NCI-H2029 treated with DMSO at 0.1 percent for 48 hours (cell line): ENCODE measurements around the gene E2F3.

ENCODE experiments used
- DNase-seq: peaks from one replicate; lab custom pipeline; 2025; lab: John Stamatoyannopoulos, UW

E2F3 gene

GRCh38 chr6:20402342-20403069 is 827 bp downstream of the E2F3 start:
- no peak for DNase-seq

- peak; percentile 75 for DNase-seq
Measured at GRCh38 chr6:20403070-20403765, 1.5 kb downstream of the E2F3 start.

DNA sequence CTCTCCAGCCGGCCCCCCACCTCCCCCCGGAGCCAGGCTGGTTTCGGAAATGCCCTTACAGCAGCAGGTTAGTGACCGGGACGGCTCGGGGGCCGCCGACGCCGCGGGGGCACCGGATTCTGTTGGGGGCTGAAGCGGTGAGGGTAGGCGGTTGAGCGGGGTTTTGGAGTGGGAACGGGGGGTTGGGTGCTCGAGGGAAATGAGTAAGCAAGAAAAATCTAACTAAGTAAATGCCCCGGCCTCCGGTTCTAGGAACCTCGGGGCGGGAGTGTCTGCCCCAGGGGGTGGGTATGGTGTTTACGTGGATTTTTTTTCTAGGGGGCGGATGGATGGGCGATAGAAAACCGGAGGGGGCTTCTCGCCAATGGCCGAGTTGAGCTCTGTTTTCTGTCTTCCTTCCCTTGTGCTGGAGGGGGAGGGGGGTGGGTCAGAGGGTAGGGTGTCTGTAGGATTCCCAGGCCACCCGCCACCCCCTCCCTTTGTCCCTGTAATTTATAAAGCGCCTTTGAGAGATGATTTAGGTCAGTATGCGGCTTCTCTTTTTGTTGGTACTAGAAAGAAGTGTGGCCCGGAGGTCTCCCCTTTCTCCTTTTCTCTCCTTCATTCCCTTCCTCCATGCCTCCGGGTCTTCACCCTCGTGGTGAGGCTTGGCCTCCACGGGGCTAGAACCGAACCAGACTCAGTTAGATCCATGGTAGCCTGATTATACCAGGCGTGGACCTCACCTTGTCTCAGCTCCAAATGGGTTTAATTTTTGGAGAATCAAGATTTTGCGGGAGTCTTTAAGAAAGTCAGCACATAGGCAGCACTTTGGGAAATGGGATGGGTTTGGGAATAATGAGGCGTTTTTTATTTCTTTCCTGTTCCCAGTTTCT is 2.3 kb downstream of the E2F3 start:
- no peak for DNase-seq

- peak; percentile 76 for DNase-seq
Measured at GRCh38 chr6:20404641-20405032, 3.0 kb downstream of the E2F3 start.

- no peak for DNase-seq
Measured at GRCh38 chr6:20408851-20409250, 7.2 kb downstream of the E2F3 start.

DNA sequence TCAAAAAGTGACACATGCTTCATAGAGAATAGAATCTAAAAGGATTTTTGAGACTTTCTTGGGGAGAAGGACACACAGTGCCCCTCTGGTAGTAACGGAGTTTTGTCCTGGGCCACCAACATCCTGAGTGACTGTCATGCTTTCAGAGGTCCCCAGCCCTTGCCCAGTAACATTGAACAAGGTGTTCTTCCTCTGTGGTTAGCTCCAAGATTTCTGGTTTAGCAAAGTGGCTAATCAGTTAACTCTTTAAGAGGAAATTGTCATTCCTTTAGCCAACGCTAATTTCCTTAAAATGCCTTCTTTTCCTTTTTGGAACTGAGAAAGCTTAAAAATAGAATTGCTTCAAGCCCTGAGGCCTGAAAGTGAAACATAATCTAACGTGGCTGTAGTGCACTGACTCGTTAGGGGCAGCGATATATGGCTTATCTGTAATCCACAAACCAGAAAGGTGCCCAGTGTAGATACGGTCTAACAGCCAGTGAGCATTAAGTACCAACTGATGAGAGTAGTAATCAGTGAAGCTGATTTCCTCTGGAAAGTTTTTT is 7.8 kb downstream of the E2F3 start:
- DNase-seq: no peak

GRCh38 chr6:20411544-20411943 is 9.9 kb downstream of the E2F3 start:
- DNase-seq: no peak

DNA sequence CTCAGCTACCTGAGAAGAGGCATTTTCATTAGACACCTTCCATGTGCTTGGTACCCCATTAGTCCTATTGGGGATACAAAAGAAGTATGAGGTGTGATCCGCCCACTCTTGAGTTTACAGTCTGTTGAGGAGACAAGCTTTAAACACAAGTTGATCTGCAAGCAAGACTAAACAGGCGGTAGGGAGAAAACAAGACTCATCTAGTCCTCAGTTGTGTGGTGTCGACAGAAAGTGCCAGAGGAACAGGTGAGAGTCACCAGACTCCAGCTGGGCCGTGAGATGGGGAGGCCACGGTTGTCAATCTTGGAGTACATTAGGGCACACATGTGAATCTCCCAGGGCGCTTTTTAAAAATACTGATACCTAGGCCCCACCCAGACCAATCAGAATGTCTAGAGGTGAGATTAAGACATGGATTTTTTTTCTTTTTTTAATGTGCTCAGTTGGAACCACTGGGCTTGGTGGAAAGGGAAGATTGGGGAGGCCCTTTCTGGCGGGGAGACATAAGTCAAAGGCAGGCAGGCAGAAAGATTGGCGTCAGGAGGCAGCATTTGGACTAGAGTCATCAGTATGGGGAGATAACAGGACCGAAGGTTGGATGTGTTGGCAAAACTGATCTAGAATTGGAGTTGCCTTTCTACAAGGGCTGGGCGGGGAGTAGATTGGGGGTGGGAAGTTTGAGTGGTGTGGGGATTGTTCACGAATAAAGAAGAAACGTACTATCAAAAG is 10.4 kb downstream of the E2F3 start:
- DNase-seq: no peak

GRCh38 chr6:20412682-20413073 is 11.0 kb downstream of the E2F3 start:
- DNase-seq: no peak

DNA sequence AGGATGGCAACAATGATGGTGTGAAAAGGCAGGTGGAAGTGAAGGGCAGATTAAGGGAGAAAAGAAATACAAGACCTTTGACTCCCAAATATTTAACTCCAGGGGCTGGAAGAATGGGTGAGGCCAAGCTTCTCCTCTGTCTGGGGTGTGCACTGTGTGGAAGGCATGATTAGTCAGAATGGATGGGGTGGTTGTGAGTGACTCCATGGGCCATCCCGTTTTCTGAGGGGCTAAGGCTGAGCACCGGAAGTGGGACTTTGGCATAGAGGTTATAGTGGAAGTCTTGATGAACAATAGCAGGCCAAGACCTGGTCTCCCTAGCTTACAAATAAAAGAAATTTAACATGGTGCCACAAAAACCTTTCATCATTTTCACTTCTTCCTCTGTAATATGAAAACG is 12.1 kb downstream of the E2F3 start:
- DNase-seq: no peak

DNA sequence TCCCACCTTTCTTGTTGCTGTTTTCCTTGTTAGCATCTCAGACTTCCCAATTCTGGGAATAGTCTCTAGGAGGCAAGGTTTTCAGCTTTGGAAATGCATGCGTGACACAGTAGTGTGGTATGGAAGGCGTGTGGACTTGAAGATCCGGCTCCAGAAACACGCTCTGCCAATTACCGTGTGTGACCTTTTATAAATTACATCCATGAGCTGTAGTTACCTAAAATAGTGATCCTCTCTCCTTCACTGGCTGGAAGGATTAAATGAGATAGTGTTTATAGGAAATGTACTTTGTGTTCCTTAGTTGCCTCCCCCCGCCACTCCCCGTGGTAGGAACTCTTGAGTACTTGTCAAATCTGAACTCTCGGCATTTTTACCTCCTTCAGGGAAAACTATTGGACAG is 13.0 kb downstream of the E2F3 start:
- DNase-seq: no peak

DNA sequence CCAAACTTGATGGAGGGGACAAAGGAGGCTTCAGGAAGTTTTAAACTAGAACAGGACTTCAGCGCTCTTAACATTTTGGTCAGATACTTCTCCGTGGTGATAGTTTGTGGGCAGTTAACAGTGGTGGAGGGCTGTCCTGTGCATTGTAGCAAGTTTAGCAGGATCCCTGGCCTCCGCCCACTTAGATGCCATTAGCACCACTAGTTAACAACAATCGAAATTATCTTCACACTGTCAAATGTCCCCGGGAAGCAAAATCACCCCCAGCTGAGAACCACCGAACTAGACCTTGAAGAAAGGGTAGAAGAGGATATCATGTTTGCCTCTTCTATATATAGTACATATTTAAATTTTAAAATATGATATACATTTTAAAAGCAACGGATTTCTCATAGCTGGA is 13.6 kb downstream of the E2F3 start:
- no peak for DNase-seq

DNA sequence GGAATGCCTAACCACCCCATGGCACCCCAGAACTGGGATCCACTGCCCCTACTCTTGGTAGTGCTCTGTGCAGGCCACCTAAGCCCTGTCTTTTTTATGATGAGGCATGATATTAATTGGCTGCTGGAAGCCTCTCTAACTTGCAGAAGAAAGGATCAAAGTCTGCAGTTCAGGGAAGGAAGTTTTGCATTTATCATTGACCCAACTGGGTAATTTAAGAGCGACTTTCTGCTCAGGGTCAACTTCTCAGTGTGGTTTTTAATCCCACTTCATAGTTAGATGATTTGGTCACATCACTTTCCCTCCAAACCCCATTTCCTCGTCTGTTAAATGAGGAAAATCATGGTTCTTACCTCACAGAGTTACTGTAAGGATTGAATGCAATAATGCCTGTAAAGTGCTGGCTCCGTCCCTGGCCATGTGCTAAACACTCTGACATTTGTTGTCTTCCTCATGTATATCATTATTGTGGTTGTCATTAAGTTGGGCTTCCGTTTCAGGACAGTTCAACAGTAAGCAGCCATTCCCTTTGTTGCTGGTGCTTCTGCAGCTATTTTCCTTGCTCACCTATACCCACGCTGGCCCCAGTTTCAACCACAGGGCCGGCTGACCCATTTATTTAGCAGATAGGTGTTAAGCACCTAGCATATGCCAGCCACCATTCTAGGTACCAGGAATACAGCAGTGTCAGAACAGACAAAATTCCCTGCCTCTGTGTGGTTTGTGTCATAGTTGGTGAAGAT is 14.2 kb downstream of the E2F3 start:
- DNase-seq: no peak

DNA sequence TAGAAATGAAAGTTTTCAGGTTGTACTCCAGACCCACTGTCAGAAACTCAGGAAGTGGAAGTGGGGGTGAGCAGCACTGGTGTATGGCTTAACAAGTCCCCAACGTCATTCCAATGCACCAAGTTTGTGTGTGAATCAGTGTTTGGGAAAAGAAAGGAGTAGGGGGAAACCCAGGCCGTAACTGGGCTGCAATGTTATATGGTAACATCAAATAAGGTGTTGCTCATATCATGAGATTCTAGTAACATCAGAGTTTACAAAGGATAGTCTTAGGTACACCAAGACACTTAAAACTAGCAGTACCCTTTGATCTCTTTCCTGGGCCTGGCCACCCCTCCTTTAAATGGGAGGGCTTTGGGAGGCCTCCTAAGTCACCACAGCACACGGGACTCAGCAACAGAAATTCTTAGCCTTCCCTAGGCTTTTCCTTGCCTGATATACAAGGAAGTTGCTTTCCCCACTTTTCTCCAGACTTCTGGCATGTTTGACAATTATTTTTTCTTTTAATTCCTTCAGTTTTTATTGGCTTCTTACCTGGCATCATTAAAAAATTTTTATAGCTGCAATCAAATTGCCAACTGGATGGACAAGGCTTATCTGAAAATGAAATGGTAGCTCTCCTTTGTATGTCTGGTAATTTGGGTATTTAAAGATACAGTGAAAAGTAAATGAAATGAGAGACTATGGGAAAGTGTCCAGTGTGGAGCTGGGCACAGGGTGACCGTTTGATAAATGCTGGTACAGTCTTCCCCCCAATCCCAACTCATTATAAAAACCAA is 15.1 kb downstream of the E2F3 start:
- DNase-seq: no peak

DNA sequence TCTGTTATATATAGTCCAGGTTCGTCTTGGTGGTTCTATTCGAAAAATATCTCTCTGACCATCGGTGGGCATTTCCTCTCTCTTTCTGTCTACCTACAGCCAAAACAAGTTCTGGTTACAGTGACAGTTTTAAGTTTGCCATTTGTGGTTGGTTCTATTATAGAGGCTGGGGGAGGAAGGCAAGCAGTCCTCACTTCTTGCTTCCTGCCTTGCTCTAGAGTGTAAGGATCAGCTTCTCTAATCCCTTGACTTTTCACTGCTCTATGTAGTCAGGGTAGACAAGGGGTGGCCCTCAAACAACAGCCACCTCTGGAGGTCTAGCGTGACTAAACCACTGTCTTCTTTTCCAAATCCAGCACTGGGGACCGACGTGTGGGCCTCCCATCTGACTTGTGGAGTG is 16.1 kb downstream of the E2F3 start:
- no peak for DNase-seq

DNA sequence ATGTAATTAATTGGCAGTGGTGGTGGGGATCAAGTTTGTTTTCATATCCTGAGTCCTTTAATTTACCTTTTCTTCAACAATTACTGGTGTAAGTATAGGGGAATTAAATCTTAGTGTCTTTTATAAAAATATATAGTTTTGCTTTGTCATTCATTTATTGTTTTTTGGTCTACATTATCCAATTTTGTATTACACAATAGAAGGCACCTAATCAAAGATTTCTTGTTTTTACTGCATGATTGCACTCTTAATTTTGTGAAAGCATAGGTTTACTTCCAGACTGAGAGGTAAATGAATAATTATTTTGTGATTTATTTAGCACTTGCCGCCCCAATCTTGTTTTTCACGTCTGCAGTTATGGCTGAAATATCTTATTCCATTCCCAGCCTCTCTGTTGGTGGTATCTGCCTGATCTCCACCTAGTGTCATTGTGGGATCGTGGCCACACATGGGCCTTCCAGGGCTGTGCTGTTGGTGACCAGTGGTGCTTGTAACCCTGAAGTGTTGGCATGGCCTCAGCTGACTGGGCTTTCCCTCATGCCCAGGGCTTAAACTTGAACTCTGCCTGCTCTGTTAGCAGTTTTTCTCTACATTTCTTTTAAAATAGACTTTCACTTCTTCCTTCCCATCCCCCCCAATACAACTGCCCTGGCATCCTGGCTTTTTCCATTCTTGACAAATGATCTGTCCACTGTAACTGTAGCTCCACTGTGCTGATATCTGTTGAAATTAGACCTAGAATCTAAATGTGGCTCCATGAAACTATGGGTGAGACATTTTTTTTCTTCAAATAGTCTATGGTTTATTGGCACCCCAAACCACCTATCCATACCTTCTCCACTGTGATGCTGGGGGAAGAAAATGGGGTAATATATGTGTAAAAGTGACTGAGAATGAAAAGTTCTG is 24.8 kb downstream of the E2F3 start:
- DNase-seq: no peak

GRCh38 chr6:20427856-20428255 is 26.2 kb downstream of the E2F3 start:
- DNase-seq: no peak

DNA sequence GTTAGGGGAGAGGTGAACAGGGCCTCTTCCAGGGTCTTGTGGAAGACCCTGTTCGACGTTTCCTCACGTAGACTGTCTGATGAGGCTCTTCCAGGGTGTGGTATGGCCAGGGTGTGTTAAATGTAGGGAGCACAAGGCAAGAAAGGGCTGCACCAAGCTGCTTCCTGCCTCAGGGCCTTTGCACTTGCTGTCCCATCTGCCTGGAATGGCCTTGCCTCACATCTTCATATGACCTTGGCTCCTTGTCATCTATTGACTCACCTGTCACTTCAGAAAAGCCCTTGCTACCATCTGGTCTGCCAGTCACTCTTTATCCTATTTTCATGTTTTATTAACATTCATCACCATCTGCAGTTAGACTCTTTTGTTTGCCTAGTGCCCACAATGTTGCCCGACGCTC is 31.0 kb downstream of the E2F3 start:
- peak; percentile 94 for DNase-seq

- DNase-seq: no peak
Measured at GRCh38 chr6:20433321-20433720, 31.6 kb downstream of the E2F3 start.
